ENCODE data around the gene AKR1C4.
"Not testable (repeated sequence)": the region's sequence is repeated elsewhere in the genome, so short reads cannot be mapped to it uniquely, and the experiment has no call there.

AKR1C4 gene

DNA sequence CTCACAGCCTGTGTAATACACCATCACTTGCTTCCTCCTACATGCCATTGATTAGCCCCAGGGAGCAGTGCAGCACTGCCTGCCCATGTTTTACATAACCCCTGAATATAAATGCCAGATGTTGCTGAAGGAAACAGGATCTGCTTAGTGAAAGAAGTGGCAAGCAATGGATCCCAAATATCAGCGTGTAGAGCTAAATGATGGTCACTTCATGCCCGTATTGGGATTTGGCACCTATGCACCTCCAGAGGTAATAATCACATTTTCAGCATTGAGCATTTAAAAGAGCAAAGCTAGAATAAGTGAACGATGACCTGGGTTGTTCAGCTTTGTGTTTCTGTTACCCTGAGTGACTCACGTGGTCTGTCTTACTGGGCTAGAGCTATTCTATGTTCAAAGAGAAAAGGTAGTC, at the start of gene AKR1C4:
TSS of gene AKR1C4 (plus strand) at position 136 of the 412 bp plus-strand sequence. CDS start at position 167, 31 bp downstream.
- no peak for DNase-seq (ENCODE audit: low read depth in 2 of 2)

DNA sequence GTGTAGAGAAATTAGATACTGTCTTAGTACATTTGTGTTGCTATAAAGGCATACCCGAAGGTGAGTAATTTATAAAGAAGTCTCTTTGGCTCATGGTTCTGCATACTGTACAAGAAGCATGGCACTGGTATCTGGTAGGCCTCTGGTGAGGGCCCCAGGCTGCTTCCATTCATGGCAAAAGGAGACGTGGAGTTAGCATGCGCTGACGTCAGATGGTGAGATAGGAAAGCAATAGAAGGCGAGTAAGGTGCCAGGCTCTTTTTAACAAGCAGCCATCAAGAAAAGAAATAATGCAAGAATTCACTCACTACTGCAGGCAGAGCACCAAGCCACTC, 49.8 kb upstream of the AKR1C4 start:
- DNase-seq (ENCODE audit: low read depth in 2 of 2): no peak

DNA sequence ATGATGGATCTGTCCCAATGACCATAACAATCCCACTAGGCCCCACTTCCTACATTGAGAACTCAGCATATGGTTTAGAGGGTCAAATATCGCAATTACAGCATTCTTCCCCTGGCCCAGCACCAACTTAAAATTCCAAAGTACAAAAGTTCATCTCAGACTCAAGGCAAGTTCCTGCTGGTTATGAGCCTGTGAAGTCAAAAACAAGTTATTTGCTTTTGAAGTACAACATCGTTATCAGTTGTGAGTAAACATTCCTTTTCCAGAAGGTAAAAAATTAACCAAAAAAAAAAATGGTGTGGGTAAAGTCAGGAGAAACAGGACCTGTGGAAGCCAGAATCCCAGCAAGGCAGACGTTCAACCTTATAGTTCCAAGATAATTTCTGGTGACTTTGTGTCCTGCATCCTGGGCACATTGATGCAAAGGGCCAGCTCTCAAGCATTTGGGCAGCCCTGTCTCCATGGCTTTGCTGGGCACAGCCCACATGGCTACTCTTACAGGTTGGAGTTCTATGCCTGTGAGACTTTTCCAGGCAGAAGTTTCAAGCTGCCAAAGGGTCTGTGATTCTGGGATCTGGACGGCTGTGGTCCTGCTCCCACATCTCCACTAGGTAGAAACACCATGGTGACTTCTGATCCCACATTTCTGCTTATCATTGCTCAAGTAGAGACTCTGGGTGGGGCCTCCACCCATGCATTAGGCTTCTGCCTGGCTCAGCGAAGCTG, 49.2 kb upstream of the AKR1C4 start:
- no peak for DNase-seq (ENCODE audit: low read depth in 2 of 2)

DNA sequence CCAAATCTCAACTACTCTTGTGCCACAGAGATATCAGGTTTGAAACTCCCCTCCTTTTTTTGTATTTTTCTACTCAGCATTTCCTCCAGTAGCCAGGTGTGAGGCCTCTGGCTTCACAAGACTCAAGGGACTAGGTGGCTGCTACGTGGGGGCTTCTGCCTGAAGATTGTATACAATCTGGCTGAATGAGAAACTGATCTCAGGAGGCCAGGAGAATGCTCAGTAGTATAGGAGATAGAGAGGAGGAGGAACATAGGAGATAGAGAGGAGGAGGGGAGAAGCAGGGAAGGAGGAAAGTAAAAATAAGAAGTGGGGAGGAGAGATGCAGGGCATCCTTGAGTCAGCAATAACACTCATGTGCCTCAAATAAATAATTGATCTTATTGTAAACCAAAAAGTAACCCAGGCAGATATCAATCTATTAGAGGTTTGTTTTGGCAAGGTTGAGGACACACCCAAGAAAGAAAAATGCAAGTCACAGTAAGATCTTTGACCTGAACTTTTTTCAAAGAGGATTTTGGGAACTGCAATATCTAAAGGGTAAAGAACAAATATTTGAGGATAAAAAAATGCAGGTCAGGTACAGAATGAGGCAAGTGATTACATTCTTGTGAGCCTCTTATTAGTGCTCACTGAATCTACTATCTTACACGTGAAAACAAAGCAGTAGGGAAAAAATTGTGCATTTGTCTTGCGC, 48.5 kb upstream of the AKR1C4 start:
- no peak for DNase-seq (ENCODE audit: low read depth in 2 of 2)

DNA sequence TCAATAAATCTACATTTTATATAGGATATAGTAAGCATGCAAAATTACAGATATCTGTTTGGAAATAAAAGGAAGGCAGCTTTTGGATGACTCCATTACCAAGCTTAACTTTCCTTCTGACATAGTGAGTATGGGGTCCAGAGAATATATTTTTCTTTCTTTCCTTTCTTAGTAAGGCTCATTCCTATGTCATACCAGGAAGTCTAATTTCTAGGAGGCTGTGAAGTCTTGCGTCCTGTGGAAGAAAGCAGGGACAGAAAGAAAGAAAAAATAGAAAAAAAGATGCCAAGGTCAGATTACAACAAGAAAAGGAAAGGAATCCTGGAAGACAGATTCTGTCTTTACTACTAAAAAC, 48.0 kb upstream of the AKR1C4 start:
- no peak for DNase-seq (ENCODE audit: low read depth in 2 of 2)

DNA sequence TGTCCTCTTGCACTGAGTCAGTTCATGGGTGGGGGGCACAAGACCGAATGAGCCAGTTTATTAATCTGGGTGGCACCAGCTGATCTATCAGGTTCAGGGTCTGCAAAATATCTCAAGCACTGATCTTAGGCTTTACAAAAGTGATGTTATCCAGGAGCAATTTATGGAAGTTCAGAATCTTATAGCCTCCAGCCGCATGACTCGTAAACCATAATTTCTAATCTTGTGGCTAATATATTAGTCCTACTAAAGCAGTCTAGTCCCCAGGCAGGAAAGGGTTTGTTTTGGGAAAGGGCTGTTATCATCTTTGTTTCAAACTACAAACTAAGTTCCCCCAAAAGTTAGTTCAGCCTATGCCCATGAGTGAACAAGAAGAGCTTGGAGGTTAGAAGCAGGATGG, 45.6 kb upstream of the AKR1C4 start:
- DNase-seq (ENCODE audit: low read depth in 2 of 2): no peak

DNA sequence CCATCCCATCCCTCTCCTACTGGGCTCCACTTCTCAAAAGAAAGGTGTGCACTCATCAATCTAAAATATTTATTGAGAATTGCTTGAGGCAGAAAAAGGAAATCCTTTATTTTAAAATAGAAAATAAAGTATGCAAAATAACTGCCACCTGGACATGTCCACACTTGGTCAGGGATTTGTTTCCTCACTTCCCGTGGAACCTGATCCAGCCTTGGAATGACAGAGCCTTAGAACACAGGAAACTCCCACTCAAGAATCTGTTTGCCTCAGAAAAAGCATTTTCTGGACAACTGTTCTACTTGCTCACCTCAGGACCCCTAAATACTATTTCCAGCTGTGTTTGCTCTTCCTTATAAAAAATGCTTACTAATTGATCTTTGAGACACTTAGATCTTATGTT, 40.7 kb upstream of the AKR1C4 start:
- DNase-seq (ENCODE audit: low read depth in 2 of 2): no peak

DNA sequence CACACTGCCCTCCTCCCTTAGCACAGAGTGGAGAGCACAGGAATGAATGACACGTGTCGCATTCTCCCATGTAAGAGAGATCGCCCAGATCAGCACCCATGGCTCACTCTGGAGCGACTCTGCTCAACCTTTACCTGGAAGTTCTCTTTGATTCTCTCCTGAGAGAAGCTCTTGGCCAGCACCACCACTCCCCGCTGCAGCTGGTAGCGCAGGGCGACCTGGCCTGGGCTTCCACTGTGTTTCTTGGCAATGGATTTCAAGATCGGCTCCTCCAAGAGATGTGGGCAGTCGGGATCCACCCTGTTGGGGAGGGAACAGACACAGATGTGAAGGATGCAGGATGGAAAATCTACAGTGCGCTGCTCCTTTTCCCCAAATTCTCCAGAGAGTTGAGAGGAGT, 39.1 kb upstream of the AKR1C4 start:
- no peak for DNase-seq (ENCODE audit: low read depth in 2 of 2)

DNA sequence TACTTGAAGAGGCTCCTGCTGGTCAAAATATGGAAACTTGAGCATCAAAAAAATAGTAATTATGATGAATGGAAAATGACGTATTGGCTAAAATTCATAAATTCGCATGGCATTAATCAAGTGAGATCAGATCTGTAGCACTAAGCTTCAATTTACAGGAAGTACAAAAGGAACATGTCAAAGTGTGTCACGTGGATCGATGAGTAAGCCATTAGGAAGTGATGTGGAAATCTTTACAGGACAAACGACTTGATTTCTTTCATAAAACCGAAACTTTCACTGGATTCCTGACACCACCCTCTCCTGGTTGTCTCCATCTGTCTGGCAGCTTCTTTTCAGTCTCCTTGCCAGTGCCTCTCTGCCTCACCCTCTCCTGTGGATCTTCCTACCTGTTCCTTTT, 37.5 kb upstream of the AKR1C4 start:
- DNase-seq (ENCODE audit: low read depth in 2 of 2): no peak

DNA sequence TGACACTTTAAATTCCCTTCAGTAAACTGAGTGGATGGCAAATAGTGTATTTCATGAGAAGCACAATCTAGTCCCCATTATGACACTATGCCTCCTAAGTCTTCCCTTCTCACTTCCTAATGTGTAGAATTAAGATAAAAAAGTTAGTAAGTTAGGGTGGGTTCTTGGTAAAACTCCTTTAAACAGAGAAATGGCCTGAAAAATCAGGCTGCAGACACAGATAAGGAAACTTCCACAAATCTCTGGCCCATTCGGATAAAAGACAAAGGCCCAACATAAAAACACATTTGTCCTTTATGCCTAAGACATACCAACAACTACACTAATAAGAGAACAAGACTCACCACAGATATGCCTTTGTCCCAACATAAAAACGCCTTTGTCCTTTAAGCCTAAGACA, 33.1 kb upstream of the AKR1C4 start:
- DNase-seq (ENCODE audit: low read depth in 2 of 2): no peak

DNA sequence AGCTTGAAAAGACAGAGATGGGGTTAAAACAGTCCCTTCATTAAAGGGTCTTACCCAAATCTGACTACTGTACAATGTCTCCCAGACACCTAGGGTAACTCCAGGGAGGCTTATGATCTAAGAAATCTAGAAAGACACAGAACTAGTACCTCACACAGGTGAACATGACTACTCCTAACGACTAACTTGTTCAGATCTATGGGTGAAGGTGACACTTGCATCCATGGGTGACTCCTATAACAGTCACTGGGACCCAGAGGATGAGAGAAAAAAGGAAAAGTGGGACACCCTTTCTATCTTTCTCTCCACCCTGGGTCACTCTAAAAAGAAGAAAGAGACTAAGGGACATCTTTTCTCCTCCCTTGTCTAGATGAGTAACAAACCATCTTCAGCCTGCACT, 30.9 kb upstream of the AKR1C4 start:
- no peak for DNase-seq (ENCODE audit: low read depth in 2 of 2)

DNA sequence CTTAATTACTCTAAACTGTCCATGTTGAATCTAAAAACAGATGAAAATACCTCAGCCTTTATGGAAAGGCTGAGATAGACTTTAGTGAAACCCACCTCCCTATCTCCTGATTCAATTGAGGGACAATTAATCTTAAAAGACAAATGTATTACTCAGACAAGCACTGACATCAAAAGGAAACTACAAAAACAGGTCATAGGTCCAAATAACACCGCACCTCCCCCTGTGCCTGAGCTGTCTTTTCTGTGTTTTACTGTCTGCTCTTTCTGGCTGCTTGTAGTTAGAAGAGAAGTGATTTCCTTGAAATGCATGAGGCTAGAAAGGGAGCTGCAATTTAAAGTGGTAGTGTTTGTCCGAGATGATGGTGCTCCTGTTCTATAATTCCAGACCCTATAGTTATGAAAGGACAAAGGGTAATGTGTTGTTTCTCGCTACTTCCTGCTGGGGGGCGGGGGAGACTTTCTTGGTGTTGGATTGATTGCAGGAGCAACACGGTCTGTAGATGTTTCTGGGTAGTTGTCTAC, 27.7 kb upstream of the AKR1C4 start:
- peak; percentile 0 to 28 for DNase-seq (ENCODE audit: low read depth in 2 of 2)

DNA sequence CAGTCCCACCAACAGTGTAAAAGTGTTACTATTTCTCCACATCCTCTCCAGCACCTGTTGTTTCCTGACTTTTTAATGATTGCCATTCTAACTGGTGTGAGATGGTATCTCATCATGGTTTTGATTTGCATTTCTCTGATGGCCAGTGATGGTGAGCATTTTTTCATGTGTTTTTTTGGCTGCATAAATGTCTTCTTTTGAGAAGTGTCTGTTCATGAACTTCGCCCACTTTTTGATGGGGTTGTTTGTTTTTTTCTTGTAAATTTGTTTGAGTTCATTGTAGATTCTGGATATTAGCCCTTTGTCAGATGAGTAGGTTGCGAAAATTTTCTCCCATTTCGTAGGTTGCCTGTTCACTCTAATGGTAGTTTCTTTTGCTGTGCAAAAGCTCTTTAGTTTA, 21.1 kb upstream of the AKR1C4 start:
- DNase-seq (ENCODE audit: low read depth in 2 of 2): not testable (repeated sequence)

DNA sequence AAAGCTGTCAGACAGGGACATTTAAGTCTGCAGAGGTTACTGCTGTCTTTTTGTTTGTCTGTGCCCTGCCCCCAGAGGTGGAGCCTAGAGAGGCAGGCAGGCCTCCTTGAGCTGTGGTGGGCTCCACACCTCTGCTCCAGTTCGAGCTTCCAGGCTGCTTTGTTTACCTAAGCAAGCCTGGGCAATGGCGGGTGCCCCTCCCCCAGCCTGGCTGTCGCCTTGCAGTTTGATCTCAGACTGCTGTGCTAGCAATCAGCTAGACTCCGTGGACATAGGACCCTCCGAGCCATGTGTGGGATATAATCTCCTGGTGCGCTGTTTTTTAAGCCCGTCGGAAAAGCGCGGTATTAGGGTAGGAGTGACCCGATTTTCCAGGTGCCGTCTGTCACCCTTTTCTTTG, 16.1 kb upstream of the AKR1C4 start:
- not testable (repeated sequence) for DNase-seq (ENCODE audit: low read depth in 2 of 2)

DNA sequence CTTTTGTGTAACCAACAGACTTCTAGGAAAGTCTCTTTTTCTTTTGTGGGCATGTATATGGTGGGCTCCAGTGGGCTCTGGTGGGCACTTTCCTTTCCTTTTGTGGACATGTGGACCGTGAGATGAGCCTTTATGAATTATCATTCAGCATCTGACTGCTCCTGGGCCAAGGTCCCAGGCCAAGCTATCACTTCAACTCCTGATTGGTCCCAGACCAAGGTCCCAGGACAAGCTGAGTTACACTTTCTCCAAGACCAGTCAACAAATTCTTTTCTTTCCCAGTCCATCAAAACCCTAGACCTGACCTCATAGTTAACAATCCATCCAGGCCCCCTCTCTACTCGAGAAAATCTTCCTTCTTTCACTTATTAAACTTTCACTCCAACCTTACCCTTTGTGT, 12.7 kb upstream of the AKR1C4 start:
- no peak for DNase-seq (ENCODE audit: low read depth in 2 of 2)

DNA sequence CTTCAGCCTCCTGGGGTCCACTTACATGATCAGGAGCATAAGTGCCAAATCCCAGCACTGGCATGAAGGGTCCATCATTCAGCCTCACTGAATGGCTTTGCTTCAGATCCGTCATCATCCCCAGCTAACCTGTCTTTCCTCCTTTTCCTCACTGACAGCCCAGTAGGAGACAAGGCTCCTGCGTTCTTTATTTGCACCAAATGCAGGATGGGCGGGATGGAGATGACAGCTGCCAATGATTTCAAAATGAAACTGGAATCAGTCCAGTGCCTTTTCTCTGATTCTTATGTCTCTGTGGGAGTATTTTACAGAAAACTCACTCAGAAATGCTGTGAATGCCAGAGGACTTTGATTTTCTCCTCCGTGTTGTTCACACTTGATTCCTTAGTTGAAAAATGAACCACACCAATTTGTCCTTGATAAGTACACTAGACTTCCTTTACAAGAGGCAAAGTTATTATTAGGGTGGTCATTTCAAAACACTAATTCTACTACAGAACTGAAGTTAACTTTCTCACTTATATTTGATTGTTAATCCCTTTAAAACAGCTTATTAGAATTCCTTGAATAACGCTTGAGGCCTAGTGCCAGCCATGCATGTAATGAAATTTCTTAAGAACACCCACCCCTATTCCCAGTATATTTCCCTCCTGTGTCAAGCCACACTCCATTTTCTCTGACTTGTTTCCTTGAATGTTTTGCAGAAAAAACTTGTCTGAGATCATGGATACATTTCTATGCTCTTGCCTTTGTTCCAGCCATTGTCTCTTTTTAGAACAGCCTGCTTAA, 11.5 kb upstream of the AKR1C4 start, which contains the start of gene AKR1C8:
TSS of gene AKR1C8 (minus strand) at position 164 of the 789 bp plus-strand sequence. CDS start at position 118, 46 bp downstream.
- DNase-seq (ENCODE audit: low read depth in 2 of 2): no peak

DNA sequence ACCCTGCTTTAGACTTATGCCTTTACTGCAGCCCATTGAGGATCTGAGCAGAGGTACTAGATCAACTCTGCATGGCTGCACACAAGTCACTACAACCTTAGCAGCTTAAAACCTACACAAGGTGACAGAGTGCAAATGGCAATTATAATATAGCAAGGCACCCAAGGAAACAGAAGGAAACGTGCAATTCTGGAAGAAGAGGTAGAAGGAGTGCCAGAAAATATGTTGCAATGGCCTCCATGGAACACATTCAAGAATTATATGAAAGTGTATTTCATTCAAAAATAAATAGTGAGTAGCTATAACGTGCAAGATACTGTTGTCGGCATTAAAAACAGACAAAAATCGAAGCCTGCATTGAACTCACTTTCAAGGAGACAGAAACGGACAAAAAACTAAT, 8.8 kb upstream of the AKR1C4 start:
- DNase-seq (ENCODE audit: low read depth in 2 of 2): no peak

DNA sequence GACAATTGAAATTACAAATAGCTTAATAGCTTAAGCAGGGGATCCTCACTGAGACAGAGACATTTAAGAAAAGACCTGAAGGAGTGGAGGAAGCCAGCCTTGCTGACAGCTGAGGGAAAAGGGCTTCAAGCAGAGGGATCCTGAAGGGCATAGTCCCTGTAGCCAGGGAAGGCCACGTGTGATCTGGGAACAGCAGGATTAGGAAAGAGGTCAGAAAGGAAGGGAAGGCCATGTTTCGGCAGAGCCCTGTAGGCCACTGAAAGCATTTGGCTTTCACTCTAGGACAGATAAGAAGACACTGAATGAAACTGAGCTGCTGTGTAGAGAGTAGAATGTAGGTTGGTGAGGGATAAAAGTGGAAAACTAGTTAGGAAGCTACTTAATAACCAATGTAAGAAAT, 8.3 kb upstream of the AKR1C4 start:
- DNase-seq (ENCODE audit: low read depth in 2 of 2): no peak

DNA sequence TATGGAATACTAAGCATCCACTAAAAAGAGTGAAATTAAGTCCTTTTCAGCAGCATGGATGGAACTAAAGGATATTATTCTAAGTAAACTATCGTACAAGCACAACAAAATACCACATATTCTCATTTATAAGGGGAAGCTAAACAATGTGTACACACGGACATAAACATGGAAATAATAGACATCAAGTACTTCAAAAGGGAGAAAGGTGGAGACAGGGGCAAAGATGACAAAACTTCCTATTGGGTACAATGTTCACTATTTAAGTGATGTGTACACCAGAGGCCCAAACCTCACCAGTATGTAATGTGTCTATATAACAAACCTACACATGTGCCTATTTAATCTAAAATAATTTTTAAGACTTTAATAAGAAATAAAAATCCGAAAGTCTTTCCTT, 2.2 kb upstream of the AKR1C4 start:
- DNase-seq (ENCODE audit: low read depth in 2 of 2): no peak

DNA sequence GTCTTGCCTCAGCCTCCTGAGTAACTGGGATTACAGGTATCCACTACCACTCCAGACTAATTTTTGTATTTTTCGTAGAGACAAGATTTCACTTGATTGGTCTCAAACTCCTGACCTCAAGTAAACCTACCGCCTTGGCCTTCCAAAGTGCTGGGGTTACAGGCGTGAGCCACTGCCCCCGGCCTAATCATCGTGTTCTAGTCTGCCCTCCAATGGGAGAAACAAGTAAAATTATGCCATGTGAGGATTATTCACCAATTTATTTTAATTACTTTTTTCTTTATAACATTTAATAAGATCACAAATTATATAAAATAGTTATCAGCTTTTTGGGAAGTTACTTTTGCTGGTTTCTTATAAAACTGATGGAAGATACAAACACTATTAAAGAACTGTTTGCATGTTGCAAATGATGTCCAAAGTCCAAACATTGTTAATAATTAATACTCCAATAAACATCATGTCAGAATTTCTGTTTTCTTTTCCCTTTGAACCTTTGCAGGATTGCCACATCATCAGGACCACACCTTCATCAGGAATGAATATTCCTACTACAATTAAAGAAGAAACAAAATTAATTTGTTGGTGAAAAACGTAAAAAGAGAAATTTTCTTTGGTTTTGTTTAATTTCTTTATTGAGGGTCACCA, 786 bp upstream of the AKR1C4 start:
- DNase-seq (ENCODE audit: low read depth in 2 of 2): no peak

DNA sequence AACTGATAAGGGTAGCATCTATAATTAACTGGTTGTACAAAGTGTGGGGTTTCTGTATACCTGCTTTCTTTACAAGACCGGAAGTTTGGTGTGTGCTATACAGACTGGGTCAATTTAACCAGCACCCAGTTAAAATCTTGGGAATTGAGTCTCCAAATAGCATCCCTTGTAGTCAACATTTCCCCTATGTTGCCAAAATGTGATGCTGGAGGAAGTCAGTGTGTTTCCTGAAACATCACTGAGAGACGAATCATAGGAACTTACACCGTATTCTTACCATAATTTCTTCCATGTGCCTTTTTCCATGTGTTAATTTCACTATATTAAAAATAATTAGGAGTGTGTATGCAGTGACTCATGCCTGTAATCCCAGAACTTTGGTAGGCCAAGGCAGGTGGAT, 1.7 kb downstream of the AKR1C4 start:
- DNase-seq (ENCODE audit: low read depth in 2 of 2): no peak

DNA sequence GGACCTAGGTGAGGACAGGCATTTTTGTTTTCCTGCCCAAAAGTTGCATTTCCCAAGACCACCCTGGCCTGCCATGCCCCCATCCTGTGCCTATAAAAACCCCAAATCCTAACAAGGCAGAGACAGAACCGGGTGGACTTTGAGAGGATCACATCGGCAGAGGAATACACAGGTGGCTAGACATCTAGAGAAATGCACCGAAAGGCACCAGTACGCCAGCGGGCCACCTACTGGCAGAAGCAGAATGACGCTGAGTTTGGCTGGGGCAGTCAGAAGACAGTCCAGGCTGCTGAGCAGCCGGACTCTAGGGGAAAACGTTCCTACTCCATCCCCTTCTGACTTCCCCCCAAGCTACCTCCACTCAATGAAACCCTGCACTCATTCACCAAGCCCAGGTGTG, 2.8 kb downstream of the AKR1C4 start:
- DNase-seq (ENCODE audit: low read depth in 2 of 2): no peak
